Stimulated activated CD8-positive, alpha-beta memory T cell treated with anti-CD3 and anti-CD28 coated beads, Interleukin-4, amount 100 ng/mL, for 4 hours (primary cell): ENCODE results near the gene SMAD7.
"Not testable (repeated sequence)": the region's sequence is repeated elsewhere in the genome, so short reads cannot be mapped to it uniquely, and the experiment has no call there.

ENCODE experiments used
- DNase-seq, 2 donors: peaks; one replicate each; pipeline ENCODE4 v3.0.0-alpha.2; 2020; ENCODE audit warnings: low read depth in 2 of 2, low spot score in 1 of 2

The SMAD7 gene

GRCh38 chr18:48884771-48885170 lies 66.0 kb downstream of the SMAD7 start:
- no peak for DNase-seq

- no peak for DNase-seq
Observed at GRCh38 chr18:48884306-48884705, 66.5 kb downstream of the SMAD7 start.

- DNase-seq = no peak
Observed at GRCh38 chr18:48882379-48882778, 68.4 kb downstream of the SMAD7 start.

GRCh38 chr18:48880931-48881330 lies 69.8 kb downstream of the SMAD7 start:
- DNase-seq = no peak

- no peak for DNase-seq
Observed at GRCh38 chr18:48879008-48879431, 71.7 kb downstream of the SMAD7 start.

GRCh38 chr18:48878471-48878870 lies 72.3 kb downstream of the SMAD7 start:
- DNase-seq = no peak

- DNase-seq = no peak
Observed at GRCh38 chr18:48877941-48878340, 72.8 kb downstream of the SMAD7 start.

- no peak for DNase-seq
Observed at GRCh38 chr18:48876590-48876989, 74.2 kb downstream of the SMAD7 start.

GRCh38 chr18:48875942-48876511 lies 74.7 kb downstream of the SMAD7 start:
- no peak for DNase-seq

GRCh38 chr18:48875314-48875941 lies 75.3 kb downstream of the SMAD7 start:
- no peak for DNase-seq

- DNase-seq = no peak
Observed at GRCh38 chr18:48874701-48875162, 76.0 kb downstream of the SMAD7 start.

GRCh38 chr18:48874233-48874632 lies 76.5 kb downstream of the SMAD7 start:
- no peak for DNase-seq

GRCh38 chr18:48872234-48873145 lies 78.3 kb downstream of the SMAD7 start:
- DNase-seq = no peak

- DNase-seq = no peak
Observed at GRCh38 chr18:48871391-48872166, 79.2 kb downstream of the SMAD7 start.

GRCh38 chr18:48870926-48871325 lies 79.8 kb downstream of the SMAD7 start:
- DNase-seq = not testable (repeated sequence)
